Neural progenitor cell (in vitro differentiated cells): ENCODE results near the gene P2RX6. TPM values are rescaled to one million over a fixed set of nuclear protein-coding genes. Genes with fewer than 3 reads are reported as not detected.
A peak's percentile ranks its signal among the peaks of the same experiment; 100 is the strongest.

Experiments used
- DNase-seq: peaks from one replicate; pipeline ENCODE4 v3.0.0-alpha.2; 2016; ENCODE audit warnings: low spot score
- H2AFZ ChIP-seq: fragments of 200-600 bp; sonication (generic); replicated peaks from 2 replicates; pipeline ENCODE4 v1.6.1; 2016; ENCODE audit warnings: antibody characterized with exemption
- H3F3A ChIP-seq: fragments of 200-600 bp; sonication (generic); 2 replicates; pipeline ENCODE4 v1.6.1; 2016; ENCODE audit warnings: antibody characterized with exemption, low read depth
- H3K27ac ChIP-seq: fragments of 200-600 bp; sonication (generic); 2 replicates; pipeline ENCODE4 v1.5.1; 2016; ENCODE audit warnings: mild to moderate bottlenecking
- H3K27me3 ChIP-seq: fragments of 200-600 bp; sonication (generic); 2 replicates; pipeline ENCODE4 v1.6.1; 2016; ENCODE audit warnings: mild to moderate bottlenecking, moderate library complexity
- H3K36me3 ChIP-seq: fragments of 200-600 bp; sonication (generic); 2 replicates; pipeline ENCODE4 v1.5.1; 2016
- H3K4me1 ChIP-seq: fragments of 200-600 bp; sonication (generic); 2 replicates; pipeline ENCODE4 v1.6.1; 2016; ENCODE audit warnings: mixed run types
- H3K4me2 ChIP-seq: fragments of 200-600 bp; sonication (generic); 2 replicates; pipeline ENCODE4 v1.6.1; 2016
- H3K4me3 ChIP-seq: fragments of 200-600 bp; sonication (generic); 2 replicates; pipeline ENCODE4 v1.5.1; 2016
- H3K79me2 ChIP-seq: fragments of 200-600 bp; sonication (generic); 2 replicates; pipeline ENCODE4 v1.6.1; 2016; ENCODE audit warnings: low read depth
- H3K9ac ChIP-seq: fragments of 200-600 bp; sonication (generic); 2 replicates; pipeline ENCODE4 v1.6.1; 2016
- H3K9me3 ChIP-seq: fragments of 200-600 bp; sonication (generic); 2 replicates; pipeline ENCODE4 v1.5.1; 2016; ENCODE audit warnings: low read depth
- H4K20me1 ChIP-seq: fragments of 200-600 bp; sonication (generic); 2 replicates; pipeline ENCODE4 v1.6.1; 2016; ENCODE audit warnings: low read depth
- H3K27ac Mint-ChIP-seq: 3 replicates; pipeline ENCODE4 v1.8.0; 2021; ENCODE audit warnings: mixed read lengths
- H3K27me3 Mint-ChIP-seq: 2 replicates; pipeline ENCODE4 v1.8.0; 2022; ENCODE audit warnings: low read depth, mild to moderate bottlenecking, inconsistent platforms, moderate library complexity, mixed read lengths; ENCODE audit not compliant: insufficient read depth
- H3K36me3 Mint-ChIP-seq: 3 replicates; pipeline ENCODE4 v1.8.0; 2021; ENCODE audit warnings: mixed read lengths
- H3K4me1 Mint-ChIP-seq: 3 replicates; pipeline ENCODE4 v1.8.0; 2021; ENCODE audit warnings: mixed read lengths
- H3K4me3 Mint-ChIP-seq: 3 replicates; pipeline ENCODE4 v1.8.0; 2021; ENCODE audit warnings: mild to moderate bottlenecking, moderate library complexity, mixed read lengths
- H3K9me3 Mint-ChIP-seq: 3 replicates; pipeline ENCODE4 v1.8.0; 2020; ENCODE audit warnings: mixed read lengths
- EZH2 ChIP-seq: fragments of 200-600 bp; sonication (generic); IDR thresholded peaks from 2 replicates; pipeline ENCODE4 v1.6.1; 2017; ENCODE audit warnings: antibody characterized with exemption, mild to moderate bottlenecking, moderate library complexity
- EZH2phosphoT487 ChIP-seq: fragments of 200-600 bp; sonication (generic); IDR thresholded peaks from 2 replicates; pipeline ENCODE4 v1.6.1; 2017; ENCODE audit warnings: antibody characterized with exemption
- total RNA-seq: library from RNA; depleted of rRNA; stranded (reverse); fragments of >200 nt; gene quantifications from 2 replicates; pipeline ENCODE4 v1.2.3, GENCODE V29; 2015; ENCODE audit warnings: low replicate concordance
- TF ChIP-seq, protein P1 (sequence below): fragments of 200-600 bp; sonication (generic); IDR thresholded peaks from 2 replicates; pipeline ENCODE4 v1.5.1; 2017; ENCODE audit warnings: antibody characterized with exemption, mild to moderate bottlenecking

The P2RX6 gene
- total RNA-seq, 1 donor from 2014 or later, result 0.36 TPM

DNA sequence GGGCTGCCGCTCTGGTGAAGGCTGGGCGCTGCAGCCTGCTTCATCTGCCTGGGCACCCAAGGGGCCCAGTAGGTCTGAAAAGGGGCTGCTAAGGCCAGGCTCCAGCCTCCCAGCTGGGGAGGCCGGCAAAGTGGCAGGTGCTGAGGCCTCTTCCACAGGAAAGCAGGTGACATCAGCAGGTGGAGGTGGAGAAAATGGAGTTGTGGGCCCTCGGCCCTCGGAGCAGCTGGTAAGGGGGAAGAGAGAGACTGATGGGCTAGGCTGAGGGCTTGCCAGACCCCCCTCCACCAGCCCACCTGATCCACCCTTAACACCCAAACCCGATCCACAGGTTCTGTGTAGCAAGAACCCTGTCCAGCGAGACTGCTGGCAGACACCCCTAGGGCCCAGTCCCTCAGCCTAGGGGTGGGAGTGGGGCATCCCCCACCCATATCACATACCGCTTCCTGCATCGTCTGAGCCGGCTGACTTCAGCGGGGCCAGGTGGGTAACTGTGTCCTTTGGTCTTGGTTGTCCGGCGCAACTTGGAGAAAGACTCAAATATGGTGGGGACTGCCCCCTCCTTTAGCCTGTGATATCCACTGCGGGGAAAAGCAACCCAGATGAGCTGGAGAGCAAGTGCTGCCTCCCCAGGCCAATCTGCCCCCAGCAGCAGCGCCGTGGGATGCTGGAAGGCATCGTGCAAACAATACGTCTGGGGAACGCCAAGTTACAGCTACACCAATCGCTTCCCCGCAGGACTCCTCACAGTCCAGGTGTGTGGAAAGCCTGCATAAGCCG lies 14.6 kb upstream of the P2RX6 start:
- Histone ChIP-seq H3K9me3 (no peaks in the 10 kb centered on the region), H3K4me3 (peak overlapping the region; percentile 82), H2AFZ (no peak overlapping the region), H3K9ac (no peak overlapping the region), H3F3A (peaks cover 33% of the 10 kb centered on the region), H3K79me2 (peaks cover 24% of the 10 kb centered on the region), H4K20me1 (no peaks in the 10 kb centered on the region), H3K4me1 (peaks cover 9% of the 10 kb centered on the region), H3K27me3 (no peaks in the 10 kb centered on the region), H3K4me2 (peak overlapping the region; percentile 88), H3K36me3 (no peaks in the 10 kb centered on the region), H3K27ac (no peak overlapping the region)
- Mint-ChIP-seq H3K4me1 (peaks cover 25% of the 10 kb centered on the region), H3K36me3 (peaks cover 4% of the 10 kb centered on the region), H3K9me3 (no peaks in the 10 kb centered on the region), H3K27me3 (peaks cover 8% of the 10 kb centered on the region), H3K27ac (peak overlapping the region; percentile 53), H3K4me3 (peak overlapping the region; percentile 96)
- no peak for DNase-seq
- TF ChIP-seq EZH2phosphoT487 (no peak), EZH2 (no peak)
- TF ChIP-seq, protein P1, sequence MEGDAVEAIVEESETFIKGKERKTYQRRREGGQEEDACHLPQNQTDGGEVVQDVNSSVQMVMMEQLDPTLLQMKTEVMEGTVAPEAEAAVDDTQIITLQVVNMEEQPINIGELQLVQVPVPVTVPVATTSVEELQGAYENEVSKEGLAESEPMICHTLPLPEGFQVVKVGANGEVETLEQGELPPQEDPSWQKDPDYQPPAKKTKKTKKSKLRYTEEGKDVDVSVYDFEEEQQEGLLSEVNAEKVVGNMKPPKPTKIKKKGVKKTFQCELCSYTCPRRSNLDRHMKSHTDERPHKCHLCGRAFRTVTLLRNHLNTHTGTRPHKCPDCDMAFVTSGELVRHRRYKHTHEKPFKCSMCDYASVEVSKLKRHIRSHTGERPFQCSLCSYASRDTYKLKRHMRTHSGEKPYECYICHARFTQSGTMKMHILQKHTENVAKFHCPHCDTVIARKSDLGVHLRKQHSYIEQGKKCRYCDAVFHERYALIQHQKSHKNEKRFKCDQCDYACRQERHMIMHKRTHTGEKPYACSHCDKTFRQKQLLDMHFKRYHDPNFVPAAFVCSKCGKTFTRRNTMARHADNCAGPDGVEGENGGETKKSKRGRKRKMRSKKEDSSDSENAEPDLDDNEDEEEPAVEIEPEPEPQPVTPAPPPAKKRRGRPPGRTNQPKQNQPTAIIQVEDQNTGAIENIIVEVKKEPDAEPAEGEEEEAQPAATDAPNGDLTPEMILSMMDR, result no peak

DNA sequence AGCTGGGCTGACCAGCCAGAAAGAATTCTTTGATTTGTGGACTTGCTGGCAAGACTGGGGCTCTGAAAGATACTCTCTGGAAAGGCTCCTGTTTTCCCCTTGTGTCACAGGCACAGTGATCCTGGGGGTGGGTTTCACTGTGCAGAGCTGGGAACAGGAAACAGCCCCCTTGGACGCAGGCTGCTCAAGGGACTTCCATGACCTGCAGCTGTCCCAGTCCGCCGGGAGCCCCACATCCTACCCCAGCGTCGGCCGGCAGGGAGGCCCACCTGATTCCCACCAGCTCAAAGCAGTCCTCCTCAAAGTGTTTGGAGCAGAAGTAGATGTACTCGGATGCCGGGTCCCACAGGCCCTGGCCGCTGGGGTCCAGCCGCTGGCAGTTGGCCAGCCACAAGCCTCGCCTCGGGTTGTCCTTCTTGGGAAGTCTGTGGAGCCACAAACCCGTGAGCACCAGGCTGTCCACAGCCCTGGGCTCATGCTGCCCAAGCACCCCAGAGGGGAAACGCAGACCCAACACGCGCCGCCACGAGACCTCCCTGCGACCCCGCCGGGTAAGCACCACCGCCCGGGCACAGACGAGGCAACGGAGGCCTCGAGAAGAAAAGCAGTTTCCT lies 13.9 kb upstream of the P2RX6 start:
- Histone ChIP-seq H3K36me3 (no peaks in the 10 kb centered on the region), H3F3A (peaks cover 33% of the 10 kb centered on the region), H3K27ac (no peak overlapping the region), H3K4me1 (peaks cover 9% of the 10 kb centered on the region), H3K27me3 (no peaks in the 10 kb centered on the region), H3K9ac (peak overlapping the region; percentile 51), H4K20me1 (no peaks in the 10 kb centered on the region), H3K79me2 (peaks cover 24% of the 10 kb centered on the region), H2AFZ (peak overlapping the region; percentile 81), H3K9me3 (no peaks in the 10 kb centered on the region), H3K4me3 (peak overlapping the region; percentile 82), H3K4me2 (peak overlapping the region; percentile 88)
- no peak for TF ChIP-seq EZH2
- TF ChIP-seq, protein P1, result no peak
- Mint-ChIP-seq H3K36me3 (peaks cover 4% of the 10 kb centered on the region), H3K27me3 (peaks cover 7% of the 10 kb centered on the region), H3K27ac (peak overlapping the region; percentile 97), H3K9me3 (no peaks in the 10 kb centered on the region), H3K4me1 (peaks cover 25% of the 10 kb centered on the region), H3K4me3 (peak overlapping the region; percentile 96)
- no peak for DNase-seq

DNA sequence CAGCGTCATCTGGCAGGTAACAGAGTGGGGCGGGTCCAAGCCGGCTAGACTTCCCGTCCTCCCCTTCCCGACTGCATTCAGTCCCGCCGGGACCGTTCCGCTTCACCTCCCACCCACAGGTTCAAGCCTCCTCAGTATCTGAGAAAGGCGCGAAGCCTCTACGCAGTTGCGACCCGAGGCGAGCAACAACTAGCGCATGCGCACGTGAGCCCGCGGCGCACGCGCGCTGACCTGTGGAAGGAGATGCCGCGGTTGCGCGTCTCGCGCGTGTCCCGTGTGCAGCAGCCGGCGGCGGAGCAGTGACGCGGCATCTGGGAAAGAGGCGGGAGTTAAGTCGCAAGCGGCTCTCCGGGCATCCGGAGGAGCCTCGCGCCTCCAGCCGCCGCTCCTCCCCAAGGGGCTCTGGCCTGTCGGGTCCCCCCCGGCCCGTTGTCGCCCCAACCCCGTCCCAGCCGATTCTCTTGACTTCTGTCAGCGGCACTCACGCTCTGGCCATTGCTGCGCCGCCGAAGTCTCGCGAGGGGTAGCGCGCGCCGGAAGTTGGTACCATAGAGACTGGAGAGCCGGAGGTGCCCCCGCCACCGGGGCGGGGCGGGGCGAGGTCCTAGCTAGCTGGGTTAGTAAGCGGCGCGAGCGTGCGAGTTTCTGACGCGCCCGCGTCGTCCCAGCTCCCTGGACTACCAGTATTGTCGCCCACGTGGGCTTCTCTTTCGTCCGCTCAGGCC lies 13.2 kb upstream of the P2RX6 start, which contains the start of gene THAP7:
Gene THAP7, minus strand, starts transcription at position 518 of the 725 bp plus-strand sequence. Its CDS starts 207 bp downstream, at position 311.
- H3K27ac Mint-ChIP-seq, result peak within 1 kb of the TSS; percentile 97
- H3K4me1 ChIP-seq, result peaks cover 9% of the 10 kb centered on the region
- H3K4me1 Mint-ChIP-seq, result peaks cover 25% of the 10 kb centered on the region
- TF ChIP-seq EZH2 (no peak), EZH2phosphoT487 (no peak)
- TF ChIP-seq, protein P1, result no peak
- peaks cover 9% of the 10 kb centered on the region for H3K27me3 Mint-ChIP-seq
- H3K4me3 Mint-ChIP-seq, result peak within 1 kb of the TSS; percentile 96
- H3K4me3 ChIP-seq, result peak within 1 kb of the TSS; percentile 82
- peak within 1 kb of the TSS; percentile 81 for H2AFZ ChIP-seq
- H3K4me2 ChIP-seq, result peak within 1 kb of the TSS; percentile 88
- peaks cover 24% of the 10 kb centered on the region for H3K79me2 ChIP-seq
- H3K9ac ChIP-seq, result peak within 1 kb of the TSS; percentile 73
- no peaks in the 10 kb centered on the region for H3K9me3 Mint-ChIP-seq
- H4K20me1 ChIP-seq, result no peaks in the 10 kb centered on the region
- no peaks in the 10 kb centered on the region for H3K9me3 ChIP-seq
- no peaks in the 10 kb centered on the region for H3K27me3 ChIP-seq
- H3K27ac ChIP-seq, result peak within 1 kb of the TSS; percentile 67
- peak; percentile 97 for DNase-seq
- no peaks in the 10 kb centered on the region for H3K36me3 ChIP-seq
- H3K36me3 Mint-ChIP-seq, result peaks cover 8% of the 10 kb centered on the region
- peaks cover 33% of the 10 kb centered on the region for H3F3A ChIP-seq
